AG04449 (cell line): ENCODE measurements around the gene TLN1.

Experiments used
- CTCF ChIA-PET: fragments of 350-600 bp; formaldehyde crosslinking; extraction: SDS; loops from one replicate; lab custom pipeline; 2021; ENCODE audit warnings: antibody characterized with exemption; lab: Yijun Ruan, JAX
- POLR2A ChIA-PET: fragments of 400-600, 350-600 bp; formaldehyde crosslinking; extraction: SDS; loops from one replicate; lab custom pipeline; 2020; ENCODE audit warnings: antibody characterized with exemption, inconsistent platforms; lab: Yijun Ruan, JAX
- DNase-seq: peaks from one replicate; pipeline ENCODE4 v3.0.0-alpha.2; 2010; ENCODE audit warnings: low read depth, low spot score
- H3K4me3 ChIP-seq: 2 replicates; pipeline ENCODE4 v1.5.1; 2011; ENCODE audit warnings: low read depth, mild to moderate bottlenecking, control low read depth, low read length
- CTCF ChIP-seq: IDR thresholded peaks from one replicate; pipeline ENCODE4 v1.5.1; 2011; ENCODE audit warnings: mild to moderate bottlenecking, moderate library complexity, low read length, control low read depth, inconsistent platforms; ENCODE audit not compliant: insufficient read depth; ENCODE audit errors: missing control alignments

TLN1 gene

GRCh38 chr9:35659340-35659739 lies 72.7 kb downstream of the TLN1 start:
- POLR2A ChIA-PET, result interaction anchor here (1.5 to 3.5 kb wide), 4 partner anchors 21 to 170 kb away, joined by 4 to 39 read pairs (median 10); partner anchors contain the start of genes CREB3, RUSC2, TLN1 and TPM2
- CTCF ChIA-PET, result interaction anchor here (0.8 to 11.9 kb wide), 14 partner anchors 8 to 113 kb away, joined by 3 to 148 read pairs (median 4); partner anchors contain the start of genes CA9 and TPM2
- H3K4me3 ChIP-seq, result peak overlapping the region; percentile 97
- TF ChIP-seq CTCF, result no peak
- DNase-seq, result no peak

GRCh38 chr9:35658968-35659220 lies 73.1 kb downstream of the TLN1 start:
- POLR2A ChIA-PET, result interaction anchor here (1.4 to 3.5 kb wide), 7 partner anchors 21 to 169 kb away, joined by 4 to 39 read pairs (median 6); partner anchors contain the start of genes CREB3, RUSC2, TLN1 and TPM2
- CTCF ChIA-PET, result interaction anchor here (0.8 to 11.9 kb wide), 15 partner anchors 9 to 155 kb away, joined by 3 to 148 read pairs (median 4); partner anchors contain the start of genes CA9, HINT2 and TPM2
- TF ChIP-seq CTCF, result no peak
- DNase-seq, result no peak
- H3K4me3 ChIP-seq, result peak overlapping the region; percentile 97

- CTCF ChIA-PET, result interaction anchor here (0.5 to 11.9 kb wide), 29 partner anchors 8 to 156 kb away, joined by 3 to 148 read pairs (median 3); partner anchors contain the start of genes CA9, HINT2 and TPM2
- H3K4me3 ChIP-seq, result peak within 1 kb of the TSS; percentile 97
- DNase-seq, result no peak
- peak; percentile 78 for TF ChIP-seq CTCF
- POLR2A ChIA-PET, result interaction anchor here (0.6 to 3.5 kb wide), 11 partner anchors 12 to 169 kb away, joined by 3 to 39 read pairs (median 6); partner anchors contain the start of genes CREB3, RUSC2, TLN1 and TPM2
Measured at GRCh38 chr9:35658137-35658967, 73.6 kb downstream of the TLN1 start, which contains the start of gene CCDC107. Gene CCDC107 (plus strand): TSS chr9:35658292. CDS start chr9:35658380, 88 bp downstream.

- peak; percentile 99 for DNase-seq
- POLR2A ChIA-PET, result interaction anchor here (0.6 to 3.5 kb wide), 11 partner anchors 11 to 168 kb away, joined by 3 to 39 read pairs (median 6); partner anchors contain the start of genes CREB3, RUSC2, TLN1 and TPM2
- peak within 1 kb of the TSS; percentile 97 for H3K4me3 ChIP-seq
- peak; percentile 42 for TF ChIP-seq CTCF
- CTCF ChIA-PET, result interaction anchor here (0.5 to 11.9 kb wide), 23 partner anchors 9 to 157 kb away, joined by 3 to 148 read pairs (median 4); partner anchors contain the start of genes HINT2 and TPM2
Measured at GRCh38 chr9:35657546-35658136, 74.4 kb downstream of the TLN1 start, which contains the start of gene RMRP. Gene RMRP (minus strand): TSS chr9:35658019.

GRCh38 chr9:35656831-35657545 lies 75.0 kb downstream of the TLN1 start:
- POLR2A ChIA-PET, result interaction anchor here (1.2 to 3.5 kb wide), 8 partner anchors 11 to 167 kb away, joined by 3 to 39 read pairs (median 6); partner anchors contain the start of genes CREB3, RUSC2, TLN1 and TPM2
- no peak for DNase-seq
- peak overlapping the region; percentile 53 for H3K4me3 ChIP-seq
- no peak for TF ChIP-seq CTCF
- CTCF ChIA-PET, result interaction anchor here (1.1 to 11.9 kb wide), 16 partner anchors 11 to 179 kb away, joined by 3 to 148 read pairs (median 4); partner anchors contain the start of genes CREB3, HINT2, TLN1 and TPM2
